ENCODE measurements around the gene MYO1B.

MYO1B gene

DNA sequence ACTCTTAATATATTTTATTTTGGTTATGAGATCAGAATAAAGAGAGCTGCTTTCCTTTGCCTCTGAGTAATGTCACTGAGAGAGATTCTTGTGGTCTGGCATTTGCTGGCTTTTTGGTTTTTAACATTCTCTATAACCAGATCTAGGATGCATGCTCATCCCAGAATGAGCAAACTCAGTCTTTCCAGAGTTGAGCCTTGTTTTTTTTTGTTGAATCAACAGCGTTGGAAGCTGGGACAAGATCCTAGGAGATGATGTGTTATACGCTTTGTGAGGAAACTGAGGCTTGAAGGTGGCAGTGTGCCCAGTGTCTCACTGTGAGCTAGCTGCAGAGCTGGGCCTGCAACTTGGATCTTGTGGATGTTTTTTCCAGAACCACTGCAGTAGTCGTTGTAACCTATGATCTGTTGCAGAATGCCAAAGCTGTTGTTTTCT lies 19.5 kb downstream of the MYO1B start:
- no peak for DNase-seq

DNA sequence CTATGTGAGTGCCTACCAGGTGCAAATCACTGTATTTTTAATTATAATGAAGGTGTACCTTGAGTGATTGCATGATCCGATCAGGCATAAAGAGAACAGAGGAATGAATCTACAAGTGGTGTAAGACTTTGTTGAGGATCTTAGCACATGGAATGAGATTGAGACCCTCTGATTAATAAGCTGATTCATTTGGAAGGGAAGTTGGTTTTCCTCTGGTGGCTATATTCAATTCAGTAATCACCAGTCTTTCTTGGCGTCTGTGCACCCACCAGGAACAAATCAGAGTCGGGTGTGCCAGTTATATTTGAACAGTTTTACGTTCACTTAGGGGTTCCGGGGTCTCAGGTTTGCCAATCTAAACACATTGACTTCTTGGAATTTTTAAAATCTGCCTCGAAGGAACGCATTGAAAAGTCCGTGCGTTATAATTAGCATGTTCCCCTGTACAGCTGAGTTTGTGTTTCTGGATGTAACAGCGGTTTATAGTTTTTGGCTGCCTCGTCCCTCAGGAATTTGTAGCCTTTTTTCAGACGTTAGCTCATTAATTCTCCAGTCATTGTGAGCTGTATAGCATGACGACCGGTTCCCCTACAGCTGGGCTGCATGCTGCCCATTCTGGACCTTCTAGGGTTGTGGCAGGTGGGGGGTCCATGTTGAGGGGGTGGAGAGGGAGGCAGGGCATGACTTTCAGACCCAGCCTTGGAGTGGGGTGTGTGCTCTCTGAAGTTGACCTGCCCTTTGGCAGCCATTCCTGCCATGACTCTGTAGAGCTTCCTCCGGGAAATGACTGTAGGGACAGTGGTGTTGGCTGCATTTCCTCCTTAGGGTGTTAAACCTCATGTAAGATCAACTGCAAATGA lies 20.3 kb downstream of the MYO1B start:
- DNase-seq = no peak

DNA sequence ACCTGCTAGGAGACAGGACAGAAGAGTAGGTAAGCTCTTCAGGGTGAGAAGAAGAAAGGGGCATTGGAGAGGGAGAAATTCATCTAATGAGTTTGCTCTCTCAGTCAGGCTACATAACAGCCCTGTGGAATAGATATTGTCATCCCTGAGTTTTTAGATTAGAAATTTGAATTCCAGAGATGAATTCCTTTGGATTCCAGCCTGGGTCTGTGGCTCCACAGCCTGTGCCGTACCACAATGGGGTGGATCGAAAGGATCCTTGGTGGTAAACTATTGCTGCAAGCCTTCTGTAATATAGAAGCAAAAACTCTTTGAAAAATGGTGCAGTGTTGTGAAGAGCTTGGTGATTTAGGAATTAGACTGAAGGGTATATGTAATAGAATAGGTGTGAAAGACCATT lies 21.0 kb downstream of the MYO1B start:
- DNase-seq = no peak

DNA sequence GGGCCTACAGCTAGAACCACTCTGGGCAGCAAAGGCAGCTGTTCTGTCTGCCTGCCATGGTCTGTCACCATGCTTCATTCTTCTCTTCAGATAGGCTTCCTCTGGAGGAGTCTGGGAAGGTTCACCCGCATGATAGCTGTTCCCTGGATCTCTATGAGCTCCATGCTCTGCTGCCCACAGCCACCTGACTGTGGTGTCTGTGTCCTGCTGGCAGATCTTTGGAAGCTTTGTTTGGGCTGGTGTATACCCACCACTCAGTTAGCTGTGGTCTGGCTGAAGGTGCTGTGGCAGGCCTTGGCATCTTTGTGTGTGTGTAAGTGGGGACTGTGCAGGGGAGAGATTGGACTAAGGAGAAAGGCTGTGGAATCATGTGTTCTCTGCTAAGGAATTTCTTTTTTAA lies 23.4 kb downstream of the MYO1B start:
- no peak for DNase-seq

DNA sequence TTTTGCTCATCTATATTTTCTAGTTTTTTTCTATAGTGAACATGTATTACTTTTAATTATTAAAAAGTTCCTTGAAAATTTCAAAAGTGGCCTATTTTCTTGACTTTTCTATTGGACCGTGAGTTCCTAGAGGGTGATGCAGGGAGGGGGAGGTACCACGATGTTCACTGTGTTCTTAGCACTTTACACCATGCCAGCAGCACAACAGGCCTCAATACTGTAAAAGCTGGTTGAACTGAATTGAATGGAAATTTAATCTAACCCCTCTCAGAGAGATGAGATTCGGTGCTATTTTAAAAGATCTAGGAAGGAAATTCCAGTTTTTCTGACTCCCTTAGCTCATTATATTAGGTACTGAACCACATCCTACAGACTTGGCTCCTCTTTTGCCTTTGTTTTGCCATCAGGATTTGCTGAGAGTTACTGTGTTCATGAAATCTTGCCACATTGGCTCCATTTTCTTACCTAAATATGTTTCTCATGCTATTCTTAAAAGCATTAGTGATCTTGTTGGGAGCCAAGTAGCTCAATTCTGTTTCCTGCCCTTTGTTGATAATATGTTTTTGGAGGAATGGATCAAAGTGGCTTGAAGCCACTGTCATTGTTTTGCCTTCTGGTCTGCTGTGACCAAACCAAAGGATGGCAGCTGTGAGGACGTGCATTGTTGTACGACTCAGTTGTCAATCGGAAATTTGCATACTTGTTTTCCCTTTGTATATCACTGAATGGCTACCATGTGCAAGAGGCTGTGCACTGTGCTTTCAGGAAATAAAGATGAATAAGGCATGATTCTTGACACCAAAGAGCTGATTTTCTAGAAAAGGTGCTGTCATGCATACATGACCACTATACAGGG lies 25.3 kb downstream of the MYO1B start:
- no peak for DNase-seq

DNA sequence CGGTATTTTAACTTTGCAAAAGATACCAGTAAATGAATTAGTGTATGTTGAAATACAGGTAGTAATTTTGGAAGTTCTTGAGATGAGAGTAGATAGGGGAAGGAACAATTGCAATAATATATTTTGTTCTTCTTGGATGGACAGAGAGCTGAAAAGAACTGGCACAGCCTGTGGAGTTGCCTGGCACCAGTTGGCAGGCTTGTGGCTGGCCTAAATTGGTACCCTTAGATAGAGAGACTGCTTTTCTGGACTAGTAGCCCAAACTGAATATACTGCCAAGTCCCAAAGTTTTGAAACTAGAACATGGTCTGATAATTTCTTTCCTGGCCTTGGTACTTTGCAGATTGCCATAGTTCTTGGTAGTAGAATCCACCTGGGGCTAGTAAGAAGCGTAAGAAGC lies 26.9 kb downstream of the MYO1B start:
- DNase-seq = no peak

DNA sequence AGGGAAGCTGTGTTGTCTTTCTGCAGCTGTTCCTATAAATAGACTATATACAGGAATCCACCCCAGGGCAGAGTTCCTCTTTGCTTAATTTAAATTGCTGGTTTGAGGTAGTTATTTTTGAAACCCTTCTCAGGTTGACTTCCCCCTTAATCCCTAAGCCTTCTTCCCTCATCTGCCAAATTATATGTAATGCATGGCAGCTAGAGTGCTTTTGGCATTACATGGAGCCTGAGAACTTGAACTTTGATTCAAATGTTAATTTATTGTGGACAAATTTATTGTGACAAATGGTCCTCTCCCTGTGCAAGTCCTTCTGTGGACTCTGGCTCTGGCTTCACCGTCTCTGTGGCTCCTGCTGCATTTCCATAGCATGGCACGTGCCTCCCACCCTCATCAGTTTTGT lies 29.2 kb downstream of the MYO1B start:
- DNase-seq = peak; percentile 2

DNA sequence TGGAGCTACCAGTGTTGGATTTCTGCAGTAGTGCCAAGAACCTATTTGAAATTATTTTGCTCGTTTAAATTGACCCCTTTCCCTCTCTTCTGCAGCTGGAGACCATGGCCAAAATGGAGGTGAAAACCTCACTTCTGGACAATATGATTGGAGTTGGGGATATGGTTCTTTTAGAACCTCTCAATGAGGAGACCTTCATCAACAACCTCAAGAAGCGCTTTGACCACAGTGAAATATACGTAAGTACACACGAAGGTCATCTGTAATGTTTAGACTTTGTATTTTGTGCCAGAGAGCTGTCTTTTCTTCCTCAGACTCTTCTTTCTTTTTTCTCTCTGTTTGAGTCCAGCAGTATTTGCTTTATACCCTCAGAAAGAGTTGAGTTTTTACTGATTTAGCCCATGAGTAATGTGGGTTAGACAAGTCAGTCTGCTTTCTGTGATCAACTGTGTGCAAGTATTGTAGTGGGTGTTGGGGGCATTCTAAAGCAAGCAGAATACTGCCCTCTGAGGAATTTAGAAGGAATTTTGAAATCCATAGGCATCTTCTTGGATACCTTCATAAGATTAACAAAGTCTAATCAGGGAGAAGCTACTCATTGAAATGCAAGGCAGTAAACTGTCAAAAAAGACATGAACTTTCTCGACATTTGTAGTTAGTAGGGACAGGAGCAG lies 31.7 kb downstream of the MYO1B start:
- DNase-seq = no peak

DNA sequence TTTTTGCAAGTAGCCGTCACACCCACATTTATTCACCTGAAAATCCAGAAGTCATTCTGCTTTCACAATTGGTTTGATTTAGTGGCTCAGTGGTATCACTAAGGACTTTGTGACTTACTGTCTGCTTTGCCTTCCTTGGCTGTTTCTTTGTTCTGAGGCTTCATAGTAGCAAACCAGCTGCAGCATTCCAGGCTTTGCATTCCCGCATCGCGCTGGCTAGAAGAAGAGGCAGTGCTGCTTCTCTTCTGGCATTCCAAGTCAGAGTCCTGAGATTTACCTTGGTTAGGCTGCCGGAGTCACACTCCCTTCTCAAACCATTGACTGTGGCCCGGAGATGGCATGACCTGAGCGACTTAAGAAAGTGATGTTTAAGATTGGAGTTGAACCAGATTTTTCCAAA lies 35.1 kb downstream of the MYO1B start:
- no peak for DNase-seq

DNA sequence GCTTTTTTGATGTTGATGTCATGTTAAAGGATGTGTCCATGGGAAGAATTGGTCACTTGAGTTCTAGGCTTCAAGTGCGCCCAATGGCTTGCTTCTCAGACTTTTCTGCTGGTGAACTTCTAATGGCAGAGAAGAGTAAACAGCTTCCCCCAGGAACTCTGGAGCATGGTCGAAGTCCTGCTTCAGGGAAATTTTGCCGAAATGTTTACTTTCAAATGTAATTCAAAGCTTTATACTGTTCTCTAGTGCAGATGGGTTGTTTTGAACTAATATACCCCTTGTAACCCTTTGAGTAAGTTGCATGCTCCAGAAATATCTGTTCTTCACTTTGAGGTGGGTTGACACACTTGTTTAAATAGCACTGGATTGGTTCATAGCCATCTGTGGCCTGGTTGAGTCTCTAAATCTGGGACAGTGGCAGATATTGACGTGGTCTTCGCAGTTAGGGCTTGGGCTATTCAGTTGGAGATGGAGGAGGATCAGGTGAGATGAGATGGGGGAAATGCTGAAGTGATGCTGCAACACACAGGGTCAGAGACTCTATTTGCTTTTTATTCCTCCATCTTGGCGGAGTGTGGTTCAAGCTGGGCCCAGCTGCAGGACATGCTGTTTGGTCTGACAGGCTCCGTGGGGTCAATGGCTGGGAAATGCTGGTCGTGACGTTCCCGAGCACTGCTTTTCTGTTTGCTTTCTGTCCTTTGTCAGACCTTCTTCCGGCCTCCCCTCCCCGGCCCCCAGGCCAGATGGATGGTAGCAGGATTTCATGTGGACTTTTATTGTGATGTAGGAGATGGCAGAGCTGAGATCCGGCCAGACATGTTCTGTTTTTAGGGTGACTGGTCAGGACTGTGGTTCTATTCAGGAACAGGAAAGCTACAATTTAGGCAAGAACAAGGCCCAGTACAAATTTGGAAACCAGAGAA lies 35.9 kb downstream of the MYO1B start:
- no peak for DNase-seq

DNA sequence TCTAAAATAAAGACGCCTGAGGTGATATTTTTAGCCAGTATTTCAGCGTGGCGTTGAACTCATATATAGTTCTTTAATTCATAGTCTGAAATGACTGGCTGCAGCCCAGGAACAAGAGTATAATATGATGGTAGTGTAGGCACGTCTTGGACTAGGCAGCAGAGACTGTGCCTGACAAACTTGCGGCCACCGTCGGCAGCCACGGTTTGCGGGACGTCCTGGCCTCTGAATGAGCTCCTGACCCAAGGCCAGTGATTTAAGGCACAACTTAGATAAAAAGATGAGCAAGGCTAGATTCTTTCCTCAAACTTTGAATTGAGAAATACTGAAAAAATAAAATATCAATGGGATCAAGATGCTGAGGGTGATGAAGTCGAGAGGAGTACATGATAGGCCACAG lies 40.0 kb downstream of the MYO1B start:
- no peak for DNase-seq

DNA sequence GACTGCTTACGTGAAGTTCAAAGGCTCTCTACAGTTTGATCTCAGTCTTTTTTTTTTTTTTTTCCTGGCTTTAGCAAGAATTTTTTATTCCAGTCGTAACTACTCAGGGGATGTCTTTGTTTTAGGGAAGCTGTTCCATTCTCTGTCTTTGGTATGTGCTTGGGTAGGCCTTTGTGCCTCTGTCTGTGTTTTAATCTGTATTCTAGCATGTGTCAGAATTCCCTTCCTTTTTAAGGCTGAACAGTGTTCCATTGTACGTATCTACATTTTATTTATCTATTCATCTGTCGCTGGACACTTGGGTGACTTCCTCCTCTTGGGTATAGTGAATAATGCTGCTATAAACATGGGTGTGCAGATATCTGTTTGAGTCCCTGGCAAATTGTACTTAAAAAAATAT lies 42.6 kb downstream of the MYO1B start:
- no peak for DNase-seq

DNA sequence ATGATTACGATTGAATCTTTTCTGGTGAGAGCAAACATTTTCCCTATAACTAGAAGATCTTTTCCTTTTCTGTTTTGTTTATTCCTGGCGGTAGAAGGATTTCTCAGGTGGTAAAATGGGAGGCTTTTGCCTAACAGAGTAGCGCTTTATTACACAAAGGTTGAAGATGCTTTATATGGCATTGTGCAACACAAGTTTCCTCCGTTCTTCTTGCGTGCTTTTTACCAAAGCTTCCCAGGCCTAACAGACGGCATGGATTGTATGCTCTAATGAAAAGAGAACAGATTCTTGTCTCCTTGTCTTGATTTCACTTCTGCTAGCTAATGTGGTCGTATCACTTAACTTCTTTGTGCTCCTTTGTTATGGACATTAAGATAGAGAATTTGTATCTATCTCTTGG lies 43.8 kb downstream of the MYO1B start:
- DNase-seq = no peak

DNA sequence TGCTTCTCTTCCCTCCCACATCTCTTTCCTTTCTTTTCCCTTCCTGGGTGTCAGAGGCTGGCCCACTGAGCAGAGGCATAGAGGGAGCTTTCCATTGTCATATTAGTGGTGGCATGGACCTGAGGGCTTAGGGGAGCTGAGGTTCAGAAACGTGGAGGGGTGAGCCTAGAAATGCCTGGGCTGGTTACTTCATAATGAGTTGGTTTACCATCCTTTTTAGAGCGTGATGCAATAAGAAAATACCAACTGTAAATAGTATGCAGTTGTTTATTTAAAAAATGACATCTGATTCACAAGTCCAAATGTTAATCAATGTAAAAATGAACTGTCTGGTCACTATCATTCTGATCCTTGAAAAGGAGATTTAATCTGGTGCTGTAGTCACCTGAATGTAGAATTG lies 46.3 kb downstream of the MYO1B start:
- DNase-seq = no peak

DNA sequence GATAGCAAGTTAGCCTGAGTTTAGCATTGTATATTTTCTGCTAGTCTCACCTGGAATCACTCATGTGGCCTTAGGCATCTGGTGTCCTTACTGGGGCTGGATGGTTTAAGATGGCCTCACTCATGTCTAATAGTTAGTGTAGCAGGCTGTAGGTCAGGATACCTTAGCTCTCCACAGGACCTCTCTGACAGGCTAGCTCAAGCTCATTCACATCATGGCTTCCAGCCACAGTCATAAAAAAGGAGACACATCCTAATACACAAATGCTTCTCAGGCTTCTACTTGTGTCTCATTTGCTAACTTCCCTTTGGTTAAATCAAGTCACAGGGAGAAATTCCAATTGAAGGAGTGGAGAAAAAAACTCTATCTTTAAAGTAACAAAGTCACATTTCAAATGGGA lies 47.7 kb downstream of the MYO1B start:
- DNase-seq = no peak

DNA sequence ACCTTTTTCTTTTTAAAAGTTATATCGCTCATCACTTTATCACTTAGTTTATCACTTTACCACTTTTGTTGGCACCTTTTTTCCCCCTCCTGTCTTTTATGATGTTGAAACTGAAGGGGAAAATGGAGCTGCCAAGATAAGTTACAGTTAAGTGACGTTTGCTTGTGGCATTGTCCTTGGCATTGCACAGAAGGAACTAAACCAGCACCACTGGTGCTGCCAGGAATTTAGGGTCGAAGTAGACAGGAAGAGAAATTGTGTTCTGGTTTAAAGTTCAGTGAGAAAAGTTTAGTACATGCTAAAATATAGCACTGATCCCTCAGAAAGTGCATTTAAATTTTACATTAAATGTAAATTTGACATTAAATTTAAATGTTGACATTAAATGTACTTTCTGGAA lies 49.9 kb downstream of the MYO1B start:
- no peak for DNase-seq

DNA sequence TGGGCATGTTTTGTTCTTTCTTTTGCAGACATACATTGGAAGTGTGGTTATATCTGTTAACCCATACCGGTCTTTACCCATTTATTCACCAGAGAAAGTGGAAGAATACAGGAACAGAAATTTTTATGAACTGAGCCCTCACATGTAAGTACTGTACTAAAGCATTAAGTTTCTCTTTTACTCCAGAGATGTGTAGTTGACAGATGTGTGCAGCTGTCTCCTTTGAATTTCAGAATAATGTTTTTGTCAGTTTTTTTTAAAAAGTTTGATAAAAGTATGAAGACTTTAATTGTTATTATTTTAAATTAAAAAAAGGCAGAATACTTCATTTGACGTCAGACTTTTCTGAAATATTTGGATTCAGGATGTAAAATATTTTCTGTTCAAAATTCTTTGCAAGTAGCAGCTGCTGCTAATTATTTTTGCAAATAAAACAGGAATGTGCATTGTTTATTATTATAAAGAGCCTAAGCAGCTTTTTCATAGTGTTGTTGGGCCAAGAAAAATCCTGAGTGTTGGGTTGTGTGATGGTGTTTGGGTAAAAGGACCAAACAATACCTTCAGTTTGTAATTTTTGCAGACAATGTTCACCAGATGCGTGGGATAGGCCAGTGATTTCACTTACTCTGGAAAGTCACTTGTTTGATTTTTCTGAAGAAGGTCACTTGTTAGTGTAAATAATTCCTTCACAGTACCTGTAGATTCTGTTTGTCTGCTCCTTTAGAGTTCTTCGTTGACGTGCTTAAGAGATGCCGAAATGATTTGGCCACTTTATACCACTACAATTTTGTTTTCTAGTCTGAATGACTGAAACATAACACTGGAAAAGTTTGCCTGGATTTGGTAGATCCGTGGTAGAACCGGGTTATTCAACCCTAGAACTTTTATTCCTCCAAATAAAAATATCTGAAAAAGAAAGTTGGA lies 51.1 kb downstream of the MYO1B start:
- no peak for DNase-seq

DNA sequence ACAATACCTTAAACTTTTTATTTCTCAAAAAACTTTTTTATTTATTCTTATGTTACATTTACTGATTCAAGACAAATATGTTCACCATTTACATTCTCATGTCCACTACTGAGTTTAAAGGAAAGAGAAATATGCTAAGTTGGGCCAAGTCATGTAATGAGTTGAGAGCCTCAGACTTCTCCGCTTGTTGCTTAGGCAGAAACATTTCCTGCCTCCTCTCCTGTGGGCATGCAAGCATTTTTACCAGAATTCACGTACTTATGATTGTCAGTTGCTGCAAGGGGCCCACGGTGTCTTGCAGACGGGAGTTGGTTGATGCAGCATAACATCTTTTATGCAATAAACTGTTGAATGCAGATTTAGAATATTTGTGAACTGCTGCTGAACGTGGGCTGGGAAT lies 51.8 kb downstream of the MYO1B start:
- DNase-seq = no peak

DNA sequence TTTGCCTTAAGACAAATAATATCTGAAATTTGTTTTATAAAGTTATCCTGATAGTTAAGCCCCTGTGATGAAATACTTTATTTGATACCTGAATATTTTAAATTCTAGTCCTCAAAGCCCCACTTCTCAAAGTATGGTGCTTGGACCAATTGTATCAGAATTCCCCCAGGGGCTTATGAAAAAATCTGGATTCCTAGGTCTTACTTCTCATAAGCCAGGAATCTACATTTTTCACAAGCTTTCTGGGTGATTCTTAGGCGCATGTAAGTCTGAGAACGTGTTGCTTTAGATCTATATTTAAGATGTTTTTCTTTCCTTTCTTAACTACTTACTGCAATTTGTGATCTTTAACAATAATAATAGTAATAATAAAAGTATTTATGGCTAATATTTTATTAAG lies 53.1 kb downstream of the MYO1B start:
- DNase-seq = no peak

DNA sequence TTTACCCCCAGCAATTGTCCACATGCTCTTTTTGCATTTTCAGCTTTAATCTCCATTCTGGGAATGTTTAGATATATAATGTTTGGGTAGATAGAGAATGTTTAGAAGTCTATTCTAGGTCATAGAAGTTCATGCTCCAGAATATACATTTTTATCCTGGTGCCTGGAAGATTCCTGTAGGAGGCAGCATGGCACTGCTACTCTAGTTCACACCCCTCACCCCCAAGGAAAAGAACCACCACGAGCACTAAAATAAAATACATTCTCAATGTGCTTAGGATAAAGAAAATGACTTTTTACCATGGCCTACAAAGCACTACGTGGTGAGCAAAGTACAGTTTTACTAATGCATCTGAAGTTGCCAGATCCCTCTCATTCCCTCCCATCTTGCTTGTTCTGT lies 53.8 kb downstream of the MYO1B start:
- no peak for DNase-seq

DNA sequence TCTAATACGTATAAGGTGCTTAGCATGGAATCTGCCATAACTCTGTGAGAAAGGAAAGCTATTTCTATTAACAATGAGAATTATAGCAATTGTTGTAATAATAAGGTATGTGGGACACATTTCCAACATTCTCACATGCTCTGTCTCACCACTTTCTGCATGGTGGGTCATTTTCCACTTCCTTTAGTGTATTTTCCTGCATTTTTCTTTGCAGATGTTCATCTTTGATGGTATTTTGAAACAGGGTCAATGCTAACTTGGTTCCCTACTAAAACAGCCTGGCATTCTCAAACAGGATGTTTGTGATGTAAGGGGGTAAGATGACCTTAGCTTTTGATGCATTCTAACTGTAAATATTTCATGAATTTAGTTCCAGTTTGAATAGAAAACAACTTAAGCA lies 54.7 kb downstream of the MYO1B start:
- DNase-seq = no peak

Measured in NCI-H1417 treated with DMSO at 0.1 percent for 48 hours (cell line).